NOMO-1 treated with dmso at 0.1 percent for 144 hours (cell line): Measurements from ENCODE around the gene PIGH.

ENCODE experiments used
- DNase-seq: peaks from one replicate; lab custom pipeline; 2025; ENCODE audit not compliant: unreplicated experiment; lab: John Stamatoyannopoulos, UW

PIGH gene

DNA sequence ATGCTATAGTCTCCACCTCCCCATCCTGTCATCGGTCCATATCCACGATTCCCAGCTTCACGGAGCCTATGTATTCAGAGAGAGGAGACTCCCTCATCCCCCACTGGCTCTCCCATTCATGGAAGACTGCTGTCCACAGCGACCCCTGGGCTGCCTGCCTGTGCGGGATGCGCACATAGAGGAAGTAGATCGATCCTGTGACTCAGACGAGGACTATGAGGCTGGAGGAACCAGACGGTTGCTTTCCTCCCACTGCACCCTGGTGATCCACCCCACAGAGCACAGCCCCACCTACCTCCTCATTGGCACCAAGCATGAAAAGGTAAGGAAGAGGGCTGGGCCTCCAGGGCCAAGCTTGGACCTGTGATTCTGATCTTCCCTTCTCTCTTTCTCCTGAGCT, 24.4 kb downstream of the PIGH start:
- DNase-seq: no peak

- DNase-seq: no peak
Observed at GRCh38 chr14:67574806-67575205, 25.3 kb downstream of the PIGH start.

DNA sequence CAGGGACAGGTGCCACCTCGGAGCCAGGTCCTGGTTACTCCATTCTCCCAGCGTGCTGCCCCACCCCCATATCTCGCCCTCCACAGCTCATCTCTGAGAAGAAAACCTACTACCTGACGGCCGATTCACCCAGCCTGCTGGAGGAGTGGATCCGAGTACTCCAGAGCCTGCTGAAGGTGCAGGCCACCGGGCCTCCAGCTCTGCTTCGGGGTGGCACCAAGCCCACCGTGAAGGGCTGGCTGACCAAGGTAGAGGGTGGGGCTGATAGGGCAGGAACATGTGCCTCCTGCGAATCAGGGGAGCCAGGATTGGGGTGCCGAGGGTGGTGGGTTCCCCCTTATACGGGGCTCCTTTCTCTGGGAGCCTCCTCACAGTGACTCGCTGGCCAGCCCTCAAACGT, 25.9 kb downstream of the PIGH start:
- DNase-seq: no peak

- DNase-seq: no peak
Observed at GRCh38 chr14:67573228-67574010, 26.6 kb downstream of the PIGH start.

DNA sequence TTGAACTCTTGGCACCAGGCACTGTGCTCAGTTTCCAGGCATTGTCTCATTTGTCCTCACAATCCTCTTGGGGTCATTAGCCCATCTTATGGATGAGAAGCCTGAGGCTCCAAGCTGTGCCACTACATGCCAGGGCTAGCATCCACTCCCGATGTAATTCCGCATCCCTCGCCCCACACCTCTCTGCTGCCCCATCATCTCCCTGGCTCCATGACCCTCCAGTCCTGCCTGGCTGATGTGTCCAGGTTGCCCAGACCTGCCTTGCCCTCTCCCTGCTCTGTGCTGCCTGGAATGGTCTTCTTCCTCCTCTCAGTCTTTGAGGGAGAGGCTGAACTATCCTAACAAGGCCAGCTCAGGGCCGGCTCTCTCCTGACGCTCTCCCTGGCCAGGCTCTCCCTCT, 27.5 kb downstream of the PIGH start:
- DNase-seq: no peak

- DNase-seq: no peak
Observed at GRCh38 chr14:67571991-67572323, 28.1 kb downstream of the PIGH start.

DNA sequence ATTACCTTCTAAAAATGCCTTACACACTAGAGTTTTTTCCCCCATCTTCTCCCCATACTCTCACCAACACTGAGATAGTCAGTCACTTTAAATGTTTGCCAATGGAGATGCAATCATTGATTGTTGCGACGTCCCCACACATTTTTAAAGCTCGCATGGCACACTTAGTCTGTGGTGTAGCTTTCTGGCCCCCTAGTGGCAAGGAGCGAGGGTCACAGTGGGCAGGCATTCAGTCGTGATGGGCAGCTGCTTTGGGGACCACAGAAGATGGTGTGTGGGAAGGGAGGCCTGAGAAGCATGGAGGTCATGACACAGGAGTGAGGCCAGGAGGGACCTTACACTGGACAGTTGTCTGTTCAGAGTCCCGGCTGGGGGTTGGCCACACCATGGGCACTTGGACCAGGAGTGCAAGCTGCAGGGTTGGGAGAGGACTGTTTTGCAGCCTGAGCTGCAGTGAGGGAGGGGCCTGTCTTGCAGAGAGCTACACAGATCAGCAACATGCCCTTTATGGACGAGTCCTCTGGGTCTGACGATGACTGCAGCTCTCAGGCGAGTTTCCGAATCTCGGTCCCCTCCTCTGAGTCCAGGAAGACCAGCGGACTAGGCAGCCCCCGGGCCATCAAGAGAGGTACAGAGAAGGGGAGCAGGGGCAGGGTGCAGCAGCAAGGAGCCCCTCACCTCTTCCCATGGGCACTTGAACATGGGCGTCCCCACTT, 28.6 kb downstream of the PIGH start:
- DNase-seq: peak; percentile 32

- DNase-seq: no peak
Observed at GRCh38 chr14:67570453-67570852, 29.6 kb downstream of the PIGH start.

- DNase-seq: no peak
Observed at GRCh38 chr14:67569651-67570290, 30.3 kb downstream of the PIGH start.

DNA sequence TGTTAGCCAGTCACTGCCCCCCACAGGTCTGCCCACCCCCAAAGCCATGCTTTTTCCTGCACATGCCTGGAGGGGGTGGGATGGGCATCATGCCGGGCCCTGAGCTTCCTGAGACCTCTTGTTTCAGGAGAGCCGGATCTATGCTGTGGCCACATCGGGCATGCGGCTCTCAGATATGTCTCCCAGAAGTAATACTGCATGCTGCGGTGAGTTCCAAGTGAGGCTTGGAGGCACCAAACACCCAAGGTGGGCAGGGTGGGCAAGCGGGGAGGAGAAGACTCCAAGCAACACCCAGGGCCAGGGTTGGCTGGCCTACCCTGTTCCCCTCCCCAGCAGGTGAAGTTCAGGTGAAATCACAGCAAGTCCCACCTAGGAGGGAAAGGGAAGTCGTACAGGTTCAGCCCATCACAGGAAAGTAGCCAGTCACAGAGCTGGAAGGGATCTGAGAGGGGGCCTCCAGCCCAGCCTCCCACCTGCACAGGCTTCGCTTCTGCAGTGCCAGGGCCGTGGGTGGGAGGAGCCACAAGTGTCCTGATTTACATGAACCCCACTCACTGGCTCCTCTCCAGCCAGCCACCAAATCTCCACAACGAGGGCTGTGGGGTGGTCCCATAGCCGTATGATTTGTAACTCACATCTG, 30.9 kb downstream of the PIGH start:
- no peak for DNase-seq

GRCh38 chr14:67567654-67568053, 32.4 kb downstream of the PIGH start:
- no peak for DNase-seq

- no peak for DNase-seq
Observed at GRCh38 chr14:67566908-67567307, 33.2 kb downstream of the PIGH start.

DNA sequence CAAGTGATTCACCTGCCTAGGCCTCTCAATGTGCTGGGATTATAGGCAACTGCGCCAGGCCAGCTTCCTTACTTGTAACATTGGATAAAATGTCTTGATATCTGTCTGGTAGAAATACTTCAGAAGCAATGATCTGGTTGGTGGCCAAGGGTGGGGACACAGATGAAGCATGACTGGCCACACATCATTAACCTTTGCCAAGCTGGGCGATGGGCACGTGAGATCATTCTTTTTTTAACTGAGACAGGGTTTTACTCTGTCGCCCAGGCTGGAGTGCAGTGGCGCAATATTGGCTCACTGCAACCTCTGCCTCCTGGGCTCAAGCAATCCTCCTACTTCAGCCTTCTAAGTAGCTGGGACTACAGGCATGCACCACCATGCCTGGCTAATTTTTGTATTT, 35.8 kb downstream of the PIGH start:
- no peak for DNase-seq

- DNase-seq: no peak
Observed at GRCh38 chr14:67562776-67563150, 37.3 kb downstream of the PIGH start.

- DNase-seq: no peak
Observed at GRCh38 chr14:67562025-67562775, 37.9 kb downstream of the PIGH start.

GRCh38 chr14:67559639-67560038, 40.4 kb downstream of the PIGH start:
- DNase-seq: no peak

GRCh38 chr14:67557656-67558055, 42.4 kb downstream of the PIGH start:
- no peak for DNase-seq

GRCh38 chr14:67557118-67557517, 43.0 kb downstream of the PIGH start:
- no peak for DNase-seq

- no peak for DNase-seq
Observed at GRCh38 chr14:67556671-67557070, 43.4 kb downstream of the PIGH start.

DNA sequence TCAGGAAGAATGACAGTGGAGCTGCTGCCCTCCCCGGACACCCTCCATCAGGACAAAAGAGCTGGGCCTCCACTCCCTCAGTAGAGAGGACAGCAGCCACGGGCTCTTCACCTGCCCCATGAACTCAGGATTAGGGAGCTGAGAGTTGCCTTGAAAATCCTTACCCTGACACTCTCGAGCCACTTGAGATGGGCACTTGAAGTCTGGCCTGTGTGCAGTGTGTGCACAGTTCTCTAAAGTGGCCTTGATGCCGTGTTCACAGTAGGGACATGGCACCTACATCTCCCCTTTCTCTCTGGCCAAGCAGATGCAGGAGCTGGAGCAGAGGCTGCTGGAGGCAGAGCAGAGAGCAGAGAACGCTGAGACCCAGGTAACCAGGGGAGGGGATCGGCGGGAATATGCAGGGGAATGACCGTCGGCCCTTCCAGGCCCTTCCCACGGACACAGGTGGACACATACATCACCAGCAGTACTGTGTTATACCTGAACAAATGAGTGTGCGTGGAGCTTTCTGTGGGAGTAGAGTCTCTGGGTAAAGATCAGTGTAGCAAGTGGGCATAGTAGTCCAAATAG, 44.5 kb downstream of the PIGH start:
- no peak for DNase-seq

DNA sequence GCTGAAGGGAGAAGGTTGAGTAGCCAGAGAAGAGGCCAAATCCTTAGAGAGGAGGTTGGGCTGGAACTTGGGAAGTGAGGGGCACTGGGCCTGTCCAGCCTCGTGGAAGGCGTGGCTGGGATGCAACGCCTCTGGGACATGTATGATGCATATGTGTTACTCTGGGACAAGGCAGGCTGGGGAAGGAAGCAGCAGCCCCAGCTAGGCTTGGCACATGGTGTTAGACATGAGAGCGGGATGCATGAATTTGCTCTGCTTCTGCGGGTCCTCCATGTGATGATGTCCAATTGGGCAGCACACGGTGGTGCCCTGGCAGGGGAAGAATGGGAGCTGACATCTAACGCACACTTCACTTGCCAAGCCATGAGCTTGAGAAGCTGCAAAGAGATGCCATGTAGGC, 45.7 kb downstream of the PIGH start:
- DNase-seq: no peak
